ENCODE results near the gene TMEM229A. TPM values are rescaled to one million over a fixed set of nuclear protein-coding genes. Genes with fewer than 3 reads are reported as not detected.

TMEM229A gene
- polyA plus RNA-seq, 1 donor (not counting 4 experiments of a cell fraction or from before 2014, with no cell fraction given): not detected

- no peaks in the 10 kb centered on the region for H3K36me3 ChIP-seq (ENCODE audit: control insufficient read depth in 2 of 2, extremely low read depth in 1 of 2, insufficient read depth in 2 of 2, low read length in 2 of 2)
- H3K79me2 ChIP-seq (ENCODE audit: control insufficient read depth, insufficient read depth, low read length): no peaks in the 10 kb centered on the region
- H3K9me1 ChIP-seq (ENCODE audit: control insufficient read depth, extremely low read depth, insufficient read depth, low read length): no peaks in the 10 kb centered on the region
- no peak overlapping the region for H3K4me3 ChIP-seq (ENCODE audit: control insufficient read depth in 2 of 3, extremely low read depth in 1 of 3, insufficient read depth in 2 of 3, low read depth in 1 of 3, low read length in 3 of 3)
- H3K27me3 ChIP-seq (ENCODE audit: control insufficient read depth, extremely low read depth, insufficient read depth, low read length): no peaks in the 10 kb centered on the region
- H3K27ac ChIP-seq (ENCODE audit: control insufficient read depth, insufficient read depth, low read length): no peak overlapping the region
- H4K20me1 ChIP-seq (ENCODE audit: control insufficient read depth, extremely low read depth, insufficient read depth, low read length): no peaks in the 10 kb centered on the region
- dilution Hi-C loops (cut with MboI; ENCODE audit: extremely low pct_ligation_motif_present, low sequenced_read_pairs): no loop called here
- H3K4me2 ChIP-seq (ENCODE audit: control insufficient read depth, extremely low read depth, insufficient read depth, low read depth, low read length): no peak overlapping the region
- H3K4me1 ChIP-seq (ENCODE audit: control insufficient read depth, extremely low read depth, insufficient read depth, low read length): peaks cover 9% of the 10 kb centered on the region
- H3K9me3 ChIP-seq (ENCODE audit: control insufficient read depth, low read depth, low read length): no peaks in the 10 kb centered on the region
- no peak overlapping the region for H2AFZ ChIP-seq (ENCODE audit: control insufficient read depth, low read length)
- no peak overlapping the region for H3K9ac ChIP-seq (ENCODE audit: control insufficient read depth, extremely low read depth, insufficient read depth, low read length)
- TF ChIP-seq EZH2 (IDR thresholded peaks at IDR 0.05; ENCODE audit: low read length): no peak
- peak in 1 of 3 experiments; percentile 19 for TF ChIP-seq CTCF (optimal IDR thresholded peaks at IDR 0.05 in 1 of 3, IDR thresholded peaks at IDR 0.05 in 1 of 3, conservative IDR thresholded peaks at IDR 0.05 in 1 of 3; ENCODE audit: extremely low read depth in 1 of 3, insufficient read depth in 2 of 3, low read length in 3 of 3)
- FAIRE-seq: no peak
- no peak for DNase-seq (ENCODE audit: low read depth, low spot score)
These were observed 44.7 kb upstream of the TMEM229A start for GRCh38 chr7:124077546-124077945.

GRCh38 chr7:124076841-124077240 is 44.0 kb upstream of the TMEM229A start:
- TF ChIP-seq CTCF (optimal IDR thresholded peaks at IDR 0.05 in 1 of 3, IDR thresholded peaks at IDR 0.05 in 1 of 3, conservative IDR thresholded peaks at IDR 0.05 in 1 of 3; ENCODE audit: extremely low read depth in 1 of 3, insufficient read depth in 2 of 3, low read length in 3 of 3) (no peak), EZH2 (IDR thresholded peaks at IDR 0.05; ENCODE audit: low read length) (no peak)
- Histone ChIP-seq H3K27ac (ENCODE audit: control insufficient read depth, insufficient read depth, low read length) (no peak overlapping the region), H3K36me3 (ENCODE audit: control insufficient read depth in 2 of 2, extremely low read depth in 1 of 2, insufficient read depth in 2 of 2, low read length in 2 of 2) (no peaks in the 10 kb centered on the region), H3K27me3 (ENCODE audit: control insufficient read depth, extremely low read depth, insufficient read depth, low read length) (no peaks in the 10 kb centered on the region), H3K4me2 (ENCODE audit: control insufficient read depth, extremely low read depth, insufficient read depth, low read depth, low read length) (no peak overlapping the region), H3K9ac (ENCODE audit: control insufficient read depth, extremely low read depth, insufficient read depth, low read length) (no peak overlapping the region), H4K20me1 (ENCODE audit: control insufficient read depth, extremely low read depth, insufficient read depth, low read length) (no peaks in the 10 kb centered on the region), H3K9me1 (ENCODE audit: control insufficient read depth, extremely low read depth, insufficient read depth, low read length) (no peaks in the 10 kb centered on the region), H3K9me3 (ENCODE audit: control insufficient read depth, low read depth, low read length) (no peaks in the 10 kb centered on the region), H2AFZ (ENCODE audit: control insufficient read depth, low read length) (no peak overlapping the region), H3K4me3 (ENCODE audit: control insufficient read depth in 2 of 3, extremely low read depth in 1 of 3, insufficient read depth in 2 of 3, low read depth in 1 of 3, low read length in 3 of 3) (no peak overlapping the region), H3K4me1 (ENCODE audit: control insufficient read depth, extremely low read depth, insufficient read depth, low read length) (peaks cover 11% of the 10 kb centered on the region), H3K79me2 (ENCODE audit: control insufficient read depth, insufficient read depth, low read length) (no peaks in the 10 kb centered on the region)
- FAIRE-seq: no peak
- dilution Hi-C loops (cut with MboI; ENCODE audit: extremely low pct_ligation_motif_present, low sequenced_read_pairs): no loop called here
- DNase-seq (ENCODE audit: low read depth, low spot score): no peak
